GM12875 (cell line): ENCODE measurements around the gene SCTR.

ENCODE experiments used
- H3K4me3 ChIP-seq: one replicate; pipeline ENCODE4 v1.5.1; 2011; ENCODE audit warnings: low read depth, low read length, control low read depth
- TF ChIP-seq, protein P1 (sequence below): IDR thresholded peaks from 2 replicates; pipeline ENCODE4 v1.5.1; 2011; ENCODE audit warnings: low read depth, mild to moderate bottlenecking, control low read depth, inconsistent platforms, low read length, moderate library complexity, borderline replicate concordance; ENCODE audit not compliant: insufficient read depth

SCTR gene

DNA sequence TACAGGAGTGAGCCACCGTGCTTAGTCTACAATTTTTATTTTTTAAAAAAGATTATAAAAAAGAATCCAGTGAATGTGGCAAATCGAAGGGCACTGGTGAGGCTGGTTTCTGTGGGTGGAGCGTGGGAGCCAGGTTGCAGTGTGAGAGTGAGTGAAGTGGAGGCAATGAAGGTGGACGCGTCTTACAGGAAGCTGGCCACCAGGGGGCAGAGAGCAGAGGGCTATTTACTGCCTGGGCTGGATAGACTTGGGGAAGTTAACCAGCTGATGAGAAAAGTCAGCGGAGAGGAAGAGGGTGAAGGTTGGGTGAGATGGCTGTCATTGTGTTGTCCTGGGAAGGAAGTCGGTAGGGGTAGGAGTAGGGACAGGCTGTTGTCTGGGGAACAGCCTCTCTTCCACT lies 6.8 kb downstream of the SCTR start:
- no peak overlapping the region for H3K4me3 ChIP-seq
- TF ChIP-seq, protein P1, sequence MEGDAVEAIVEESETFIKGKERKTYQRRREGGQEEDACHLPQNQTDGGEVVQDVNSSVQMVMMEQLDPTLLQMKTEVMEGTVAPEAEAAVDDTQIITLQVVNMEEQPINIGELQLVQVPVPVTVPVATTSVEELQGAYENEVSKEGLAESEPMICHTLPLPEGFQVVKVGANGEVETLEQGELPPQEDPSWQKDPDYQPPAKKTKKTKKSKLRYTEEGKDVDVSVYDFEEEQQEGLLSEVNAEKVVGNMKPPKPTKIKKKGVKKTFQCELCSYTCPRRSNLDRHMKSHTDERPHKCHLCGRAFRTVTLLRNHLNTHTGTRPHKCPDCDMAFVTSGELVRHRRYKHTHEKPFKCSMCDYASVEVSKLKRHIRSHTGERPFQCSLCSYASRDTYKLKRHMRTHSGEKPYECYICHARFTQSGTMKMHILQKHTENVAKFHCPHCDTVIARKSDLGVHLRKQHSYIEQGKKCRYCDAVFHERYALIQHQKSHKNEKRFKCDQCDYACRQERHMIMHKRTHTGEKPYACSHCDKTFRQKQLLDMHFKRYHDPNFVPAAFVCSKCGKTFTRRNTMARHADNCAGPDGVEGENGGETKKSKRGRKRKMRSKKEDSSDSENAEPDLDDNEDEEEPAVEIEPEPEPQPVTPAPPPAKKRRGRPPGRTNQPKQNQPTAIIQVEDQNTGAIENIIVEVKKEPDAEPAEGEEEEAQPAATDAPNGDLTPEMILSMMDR = peak; percentile 91

DNA sequence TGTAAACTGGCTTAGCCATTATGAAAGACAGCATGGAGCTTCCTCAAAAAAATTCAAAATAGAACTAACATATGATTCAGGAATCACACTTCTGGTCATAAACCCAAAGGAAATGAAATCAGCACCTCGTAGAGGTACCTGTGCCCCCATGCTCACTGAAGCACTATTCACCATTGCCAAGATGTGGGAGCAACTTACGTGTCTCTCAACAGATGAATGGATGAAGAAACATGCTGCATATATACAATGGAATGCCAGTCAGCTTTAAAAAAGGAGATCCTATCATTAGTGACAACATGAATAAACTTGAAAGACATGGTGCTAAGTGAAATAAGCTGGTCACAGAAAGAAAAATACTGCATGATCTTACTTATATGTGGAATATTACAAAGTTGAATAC lies 8.2 kb downstream of the SCTR start:
- TF ChIP-seq, protein P1 = no peak
- no peak overlapping the region for H3K4me3 ChIP-seq

DNA sequence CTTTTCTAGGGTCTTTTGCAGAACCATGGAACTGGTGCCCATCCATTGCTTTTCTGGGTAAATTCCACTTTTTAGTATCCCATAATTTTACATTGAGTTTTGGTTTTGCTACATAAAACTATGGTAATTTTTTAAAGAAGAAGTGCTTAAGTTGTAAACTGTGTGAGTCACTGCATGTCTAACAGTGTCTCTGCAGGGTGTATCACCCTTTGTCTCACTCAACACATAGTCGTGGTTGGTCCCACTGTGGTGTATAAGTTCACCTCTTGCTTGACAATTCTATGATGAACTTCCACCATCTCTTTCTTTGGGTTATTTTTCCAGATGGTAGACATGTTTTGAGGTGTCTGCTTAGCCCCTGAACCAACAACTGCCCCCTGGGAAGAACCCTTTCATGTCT lies 10.5 kb downstream of the SCTR start:
- TF ChIP-seq, protein P1 = no peak
- no peak overlapping the region for H3K4me3 ChIP-seq

DNA sequence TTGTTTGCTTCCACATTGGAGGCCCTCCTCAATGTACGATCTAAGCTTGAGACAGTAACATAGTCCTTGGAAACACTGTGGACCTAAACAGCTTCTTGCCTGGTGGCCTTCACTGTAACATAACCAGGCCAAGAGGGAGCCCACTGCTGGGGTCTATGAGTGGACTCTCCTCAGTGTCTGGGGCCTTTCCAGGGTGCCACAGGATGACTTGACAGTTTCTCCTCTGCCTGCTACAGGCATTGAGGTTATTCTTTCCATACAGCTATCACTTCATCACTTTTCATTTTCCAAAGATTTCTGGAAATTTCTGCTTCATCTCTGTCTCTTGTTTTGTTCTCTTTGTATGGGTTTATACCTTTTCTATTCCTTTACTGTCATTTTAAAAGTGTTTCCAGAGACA lies 11.3 kb downstream of the SCTR start:
- H3K4me3 ChIP-seq = no peak overlapping the region
- TF ChIP-seq, protein P1 = no peak

DNA sequence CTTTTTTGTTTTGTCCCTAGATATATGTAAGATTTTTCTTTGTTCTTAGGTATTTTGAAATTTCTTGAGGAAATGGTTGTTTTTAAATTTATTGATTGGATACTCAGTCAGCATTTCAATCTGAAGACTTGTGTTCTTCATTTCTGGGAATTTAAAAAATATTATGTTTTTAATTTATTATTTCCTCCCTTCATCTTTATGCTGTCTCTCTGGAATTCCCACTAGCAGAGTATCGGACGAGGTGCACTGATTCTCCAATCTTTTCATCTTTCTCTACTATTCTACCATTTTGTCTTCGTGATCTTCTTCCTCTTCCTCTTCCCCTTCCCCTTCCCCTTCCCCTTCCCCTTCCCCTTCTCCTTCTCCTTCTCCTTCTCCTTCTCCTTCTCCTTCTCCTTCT lies 12.3 kb downstream of the SCTR start:
- TF ChIP-seq, protein P1 = no peak
- no peak overlapping the region for H3K4me3 ChIP-seq

DNA sequence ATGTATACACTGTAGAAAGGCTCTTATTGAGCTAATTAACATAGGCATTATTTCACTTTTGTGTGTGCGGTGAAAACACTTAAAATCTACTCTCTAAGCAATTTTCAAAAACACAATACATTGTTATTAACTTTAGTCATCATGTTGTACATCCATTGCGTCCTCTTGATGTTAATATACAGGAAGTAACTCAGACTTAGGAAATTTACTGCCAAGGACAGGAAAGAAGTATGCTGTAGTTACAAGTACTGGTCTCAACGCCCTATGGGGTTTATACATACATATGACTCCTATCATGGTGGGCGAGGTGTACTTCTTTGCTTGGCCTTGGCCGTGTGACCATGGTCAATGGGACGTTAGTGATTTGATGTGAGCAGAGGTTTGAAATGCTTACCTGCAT lies 15.5 kb downstream of the SCTR start:
- H3K4me3 ChIP-seq = no peak overlapping the region
- TF ChIP-seq, protein P1 = no peak

DNA sequence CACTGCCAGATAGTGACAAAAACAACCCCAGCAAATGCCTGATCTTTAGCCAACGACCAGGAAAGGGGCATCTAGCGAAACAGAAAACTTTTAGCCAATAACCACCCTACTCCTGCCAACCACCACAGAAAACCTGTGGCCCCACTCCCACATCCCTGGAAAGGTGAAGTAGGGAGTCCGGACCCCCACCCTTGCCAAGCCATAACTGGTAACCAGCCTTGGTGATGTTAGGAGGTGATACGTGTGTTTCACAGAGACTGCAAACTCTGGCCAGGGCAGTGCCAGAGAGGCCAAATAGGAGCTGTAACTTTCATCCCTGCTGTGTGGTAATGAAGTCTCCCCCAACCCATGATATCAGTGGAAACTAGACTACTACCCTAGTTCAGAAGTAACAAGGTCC lies 27.6 kb downstream of the SCTR start:
- TF ChIP-seq, protein P1 = no peak
- H3K4me3 ChIP-seq = no peak overlapping the region
